Skeletal muscle cell (primary cell): Measurements from ENCODE around the gene CEP131.

ENCODE experiments used
- DNase-seq: peaks from one replicate; pipeline ENCODE4 v3.0.0-alpha.2; 2010; ENCODE audit warnings: low read depth
- H3K4me3 ChIP-seq: 2 replicates; pipeline ENCODE4 v1.5.1; 2011; ENCODE audit warnings: low read depth, mild to moderate bottlenecking, control low read depth, low read length, moderate library complexity

Gene CEP131

DNA sequence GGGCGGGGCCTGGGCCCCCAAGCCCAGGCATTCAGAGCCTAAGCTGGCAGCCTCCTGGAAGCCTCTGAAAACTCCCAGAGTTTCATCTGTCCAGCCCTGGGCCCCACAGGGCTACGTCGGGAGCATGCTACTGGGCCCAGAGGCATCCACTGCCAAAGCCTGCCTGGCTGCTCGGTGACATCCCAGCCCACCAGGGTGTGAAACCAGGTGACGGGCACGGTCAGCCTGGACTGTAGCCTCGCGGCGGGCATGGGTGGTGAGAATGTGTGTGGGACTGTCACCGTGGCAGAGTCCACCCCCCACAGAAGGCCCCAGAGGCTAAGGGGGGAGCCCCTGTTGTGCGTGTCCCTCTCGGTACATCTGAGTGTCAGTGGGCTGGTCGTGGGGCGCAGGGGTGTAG, 31.1 kb downstream of the CEP131 start:
- DNase-seq, result no peak
- no peak overlapping the region for H3K4me3 ChIP-seq

DNA sequence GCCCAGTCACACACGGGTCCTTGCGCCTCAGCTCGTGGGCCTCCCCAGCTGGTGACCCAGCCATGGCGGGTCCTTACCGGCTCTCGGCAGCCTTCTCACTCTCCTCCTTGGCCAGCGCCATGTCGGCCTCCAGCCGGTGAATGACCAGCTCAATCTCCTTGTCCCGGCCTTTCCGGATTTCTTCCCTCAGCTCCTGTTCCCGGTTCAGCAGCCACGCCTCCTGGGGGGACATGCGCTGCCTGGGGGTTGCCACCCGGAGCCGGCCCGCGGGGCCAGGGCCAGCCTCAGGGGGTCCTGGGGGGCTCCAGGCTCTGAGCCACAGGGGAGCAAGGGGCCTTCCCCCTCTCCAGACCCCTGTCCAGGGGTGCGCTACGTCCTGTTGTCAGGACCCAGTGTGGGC, 31.6 kb downstream of the CEP131 start:
- no peak overlapping the region for H3K4me3 ChIP-seq
- no peak for DNase-seq

DNA sequence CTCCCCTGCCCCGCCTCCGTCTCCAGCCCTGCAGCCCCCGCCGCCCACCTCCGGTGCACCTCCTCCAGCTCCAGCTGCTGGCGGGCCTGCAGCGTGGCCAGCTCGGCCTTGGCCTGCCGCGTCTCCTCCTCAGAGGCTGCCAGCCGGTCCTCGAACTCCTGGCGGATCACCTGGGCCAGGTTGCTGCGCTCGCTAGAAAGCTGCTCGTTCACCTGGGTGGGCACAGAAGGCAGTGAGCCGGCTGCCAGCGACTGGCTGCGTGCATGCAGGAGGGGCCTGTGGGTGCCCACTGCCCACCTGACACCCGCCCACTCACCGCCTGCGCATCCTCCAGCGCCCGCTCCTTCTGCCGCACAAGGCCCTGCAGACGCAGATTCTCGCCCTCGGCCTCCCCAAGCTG, 32.2 kb downstream of the CEP131 start:
- no peak for DNase-seq

DNA sequence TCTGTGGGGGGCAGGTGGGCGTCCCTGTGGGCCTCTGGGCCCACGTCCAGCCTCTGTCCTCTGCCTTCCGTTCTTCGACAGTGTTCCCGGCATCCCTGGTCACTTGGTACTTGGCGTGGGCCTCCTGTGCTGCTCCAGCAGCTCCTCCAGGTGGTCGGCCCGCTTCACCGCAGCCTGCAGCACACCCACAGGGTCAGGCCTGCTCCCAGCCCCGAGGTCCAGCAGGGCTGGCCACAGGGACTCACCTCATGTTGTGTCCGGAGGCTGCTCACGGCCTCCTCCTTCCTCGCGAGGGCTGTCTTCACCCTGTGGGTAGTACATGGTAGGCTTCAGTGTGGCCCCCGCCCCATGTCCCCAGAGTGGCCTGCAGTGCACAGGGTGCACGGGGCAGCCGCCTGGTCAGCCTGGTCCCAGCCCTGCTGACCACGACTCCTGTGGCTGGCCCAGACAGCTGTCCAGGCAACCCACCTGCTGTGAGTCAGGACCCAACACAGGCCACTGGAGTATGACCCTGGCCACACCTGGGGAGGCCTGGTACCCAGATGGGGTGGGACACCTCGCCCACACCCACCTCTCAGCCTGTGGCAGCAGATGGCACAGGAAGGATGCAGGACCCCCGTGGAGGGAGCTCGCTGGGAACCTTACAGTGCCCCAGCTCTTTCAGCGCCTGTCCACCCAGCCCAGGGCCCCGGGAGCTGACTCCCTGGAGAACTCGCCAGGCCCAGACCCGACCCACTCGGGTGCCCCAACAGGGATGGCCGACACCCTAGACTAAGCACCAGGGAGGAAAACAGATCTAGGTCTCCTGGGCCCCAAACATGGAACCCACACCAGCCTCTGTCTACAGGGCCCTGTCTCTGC, 32.9 kb downstream of the CEP131 start:
- no peak overlapping the region for H3K4me3 ChIP-seq
- DNase-seq, result no peak

More for the DNA sequence above, 32.2 kb downstream of the CEP131 start:
- no peak overlapping the region for H3K4me3 ChIP-seq

DNA sequence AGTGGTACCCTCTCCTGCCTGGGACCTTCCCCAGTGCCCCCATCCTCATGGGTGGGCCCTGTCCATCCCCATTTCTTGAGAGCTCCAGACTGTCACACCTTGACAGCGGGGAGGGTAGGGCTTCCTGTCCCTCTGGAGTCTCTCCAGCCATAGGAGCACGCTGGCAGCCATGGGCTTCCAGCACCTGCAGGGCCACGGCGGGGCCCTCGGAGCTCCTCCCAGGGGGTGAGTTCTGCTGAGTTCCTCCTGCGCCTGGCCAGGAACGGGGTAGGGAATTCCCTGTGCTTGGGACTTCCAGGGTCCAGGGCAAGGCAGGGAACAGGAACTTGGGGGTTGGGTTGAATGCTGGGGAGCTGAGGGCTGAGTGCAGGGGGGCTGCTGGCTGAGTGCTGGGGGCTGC, 33.7 kb downstream of the CEP131 start:
- H3K4me3 ChIP-seq, result no peak overlapping the region
- no peak for DNase-seq

DNA sequence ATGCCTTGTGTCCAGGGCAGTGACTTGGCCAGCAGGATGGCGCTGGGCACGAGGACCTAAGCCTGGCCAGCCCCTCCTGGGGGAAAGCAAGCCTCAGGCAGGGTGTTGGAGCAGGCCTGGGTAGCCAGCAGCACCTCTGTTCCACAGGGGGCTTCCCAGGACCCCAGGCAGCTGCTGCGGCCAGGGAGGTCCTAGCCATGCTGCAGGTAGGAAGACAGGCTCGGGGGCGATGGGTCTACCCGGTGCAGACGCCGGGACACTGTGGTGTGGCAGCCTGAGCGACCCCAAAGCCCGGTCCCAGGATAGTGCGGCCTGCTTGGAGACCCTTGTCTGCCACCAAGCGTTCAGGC, 34.3 kb downstream of the CEP131 start:
- no peak for DNase-seq
- H3K4me3 ChIP-seq, result no peak overlapping the region

DNA sequence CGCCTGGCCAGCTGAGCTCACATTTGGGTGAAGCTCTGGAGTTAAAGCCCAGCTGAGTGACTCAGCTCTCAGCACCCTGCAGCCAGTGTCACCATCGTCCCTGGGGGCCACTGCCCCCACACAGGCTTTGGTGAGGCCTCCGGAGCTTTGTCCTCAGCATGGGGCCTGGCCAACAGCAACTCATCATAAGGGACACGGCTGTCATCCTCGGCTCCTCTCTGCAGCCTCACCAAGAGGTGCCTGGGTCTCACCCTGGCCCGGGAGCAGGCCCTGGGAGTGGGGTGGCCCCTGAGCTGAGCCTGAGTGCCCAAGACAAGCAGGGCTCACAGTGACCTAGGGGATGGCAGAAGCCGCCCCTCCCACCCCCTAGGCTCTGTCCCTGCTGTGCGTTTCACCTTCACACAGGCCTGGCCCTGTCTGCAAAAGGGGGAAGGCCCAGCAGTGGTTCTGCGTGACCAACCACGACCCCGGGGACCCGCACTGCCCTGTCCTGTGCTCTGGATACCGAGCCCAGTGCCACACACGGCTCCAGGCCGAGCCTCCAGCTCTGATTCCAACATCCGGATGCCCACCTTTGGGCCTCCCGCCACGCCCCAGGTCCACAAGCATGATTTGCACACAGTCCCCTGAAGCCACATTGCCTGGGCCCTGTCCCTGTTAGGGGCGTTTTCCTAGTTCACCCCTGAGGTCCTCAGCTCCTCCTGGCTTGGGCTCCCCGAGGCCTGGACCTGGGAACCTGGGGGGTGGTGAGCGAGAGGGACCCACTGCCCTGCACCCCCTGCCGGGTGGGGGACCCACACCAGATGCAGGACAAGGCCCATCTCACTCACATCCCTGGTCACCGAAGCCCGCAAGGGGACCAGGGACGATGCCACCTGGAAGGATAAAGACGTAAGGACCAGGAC, 34.9 kb downstream of the CEP131 start:
- no peak overlapping the region for H3K4me3 ChIP-seq
- no peak for DNase-seq

DNA sequence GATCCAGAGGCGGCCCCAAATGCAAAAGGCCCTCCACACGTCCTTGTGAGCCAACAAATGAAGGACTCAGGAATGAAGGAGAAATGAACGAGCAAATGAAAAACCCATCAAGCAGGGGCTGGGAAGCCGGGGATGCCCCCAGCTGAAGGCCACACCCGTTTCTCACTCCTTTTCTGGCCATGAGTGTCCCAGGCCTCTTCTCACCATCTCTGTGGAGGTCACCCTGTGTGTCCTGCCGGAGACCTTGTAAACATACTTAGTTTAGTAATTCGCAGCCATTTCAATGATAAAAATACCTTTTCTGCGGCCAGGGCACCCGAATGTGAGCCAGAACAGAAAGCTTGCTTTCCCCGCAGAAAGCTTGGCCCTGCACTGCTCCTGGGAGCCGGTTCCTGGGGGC, 35.6 kb downstream of the CEP131 start:
- DNase-seq, result no peak
- H3K4me3 ChIP-seq, result no peak overlapping the region

DNA sequence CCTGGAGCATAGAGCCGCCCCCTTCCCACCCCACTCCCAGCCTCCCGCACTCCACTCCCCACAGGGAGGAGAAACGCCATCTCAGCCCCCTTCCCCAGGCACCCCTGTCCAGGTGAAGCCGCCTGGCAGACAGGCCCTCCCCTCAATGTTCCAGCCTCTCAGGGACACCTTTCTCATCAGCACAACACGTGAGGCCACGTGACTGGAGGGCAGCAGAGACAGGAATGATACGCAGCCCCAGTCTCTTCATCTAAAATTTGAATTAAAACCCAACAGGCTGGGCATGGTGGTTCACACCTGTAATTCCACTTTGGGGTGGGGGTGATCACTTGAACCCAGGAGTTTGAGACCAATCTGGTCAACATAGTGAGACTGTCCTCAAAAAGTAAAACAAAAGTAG, 36.6 kb downstream of the CEP131 start:
- no peak overlapping the region for H3K4me3 ChIP-seq
- no peak for DNase-seq

DNA sequence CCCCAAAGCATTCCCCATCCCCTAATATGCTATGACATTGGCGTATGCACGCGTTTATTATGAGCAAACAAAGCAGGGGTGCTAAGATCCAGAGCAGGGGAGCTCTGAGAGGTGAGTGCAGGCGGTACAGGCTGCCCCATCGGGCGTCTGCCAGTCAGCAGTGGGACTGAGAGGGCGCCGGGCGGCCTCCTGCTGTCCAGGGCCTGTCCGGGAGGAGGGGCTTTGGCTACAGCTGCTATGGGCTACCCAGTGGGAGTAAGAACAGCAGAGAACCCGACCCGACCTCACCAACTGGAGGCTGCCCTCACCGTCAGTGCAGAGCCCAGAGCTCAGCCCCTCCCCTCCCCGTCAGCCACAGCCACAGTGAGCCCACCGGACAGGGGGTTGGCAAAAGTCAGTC, 38.2 kb downstream of the CEP131 start:
- no peak for DNase-seq
- H3K4me3 ChIP-seq, result no peak overlapping the region

DNA sequence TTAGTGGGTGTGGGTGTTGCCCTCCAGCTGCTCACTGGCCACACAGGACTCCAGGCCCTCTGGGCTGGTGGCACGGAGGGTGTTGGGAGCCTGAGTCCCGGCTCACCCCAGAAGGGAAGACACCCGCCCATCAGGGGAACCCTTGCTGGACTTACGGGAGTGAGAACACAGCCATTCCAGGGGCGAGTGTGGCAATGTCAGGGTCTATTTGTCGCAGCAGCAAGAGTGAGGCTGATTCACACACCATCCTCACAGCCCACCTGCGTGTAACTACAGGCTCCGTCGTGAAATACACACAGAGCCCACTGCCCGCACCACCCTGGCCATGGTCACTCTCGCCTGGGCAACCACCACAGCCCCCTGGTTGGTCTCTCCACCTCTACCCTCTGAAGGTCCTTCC, 39.0 kb downstream of the CEP131 start:
- DNase-seq, result no peak
- no peak overlapping the region for H3K4me3 ChIP-seq

DNA sequence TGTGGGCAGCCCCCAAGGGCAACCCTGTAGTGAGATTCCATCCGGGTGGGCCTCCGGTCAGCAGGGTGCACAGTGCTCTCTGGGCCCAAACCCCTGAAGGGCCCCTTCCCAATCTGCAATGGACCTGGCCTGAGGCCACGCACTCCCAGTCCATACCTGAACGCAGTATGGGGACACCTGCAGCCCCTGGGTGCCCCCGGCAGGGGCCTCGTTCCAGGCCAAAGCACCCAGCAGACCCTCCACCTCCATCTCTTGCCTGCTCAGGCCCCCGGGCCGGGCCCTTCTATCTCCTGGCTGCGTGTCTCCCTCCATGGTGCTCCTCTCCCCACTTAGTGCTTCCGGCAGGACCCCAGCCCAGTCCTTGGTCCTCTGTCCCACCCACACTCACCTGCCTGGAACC, 39.4 kb downstream of the CEP131 start:
- no peak for DNase-seq
- no peak overlapping the region for H3K4me3 ChIP-seq

DNA sequence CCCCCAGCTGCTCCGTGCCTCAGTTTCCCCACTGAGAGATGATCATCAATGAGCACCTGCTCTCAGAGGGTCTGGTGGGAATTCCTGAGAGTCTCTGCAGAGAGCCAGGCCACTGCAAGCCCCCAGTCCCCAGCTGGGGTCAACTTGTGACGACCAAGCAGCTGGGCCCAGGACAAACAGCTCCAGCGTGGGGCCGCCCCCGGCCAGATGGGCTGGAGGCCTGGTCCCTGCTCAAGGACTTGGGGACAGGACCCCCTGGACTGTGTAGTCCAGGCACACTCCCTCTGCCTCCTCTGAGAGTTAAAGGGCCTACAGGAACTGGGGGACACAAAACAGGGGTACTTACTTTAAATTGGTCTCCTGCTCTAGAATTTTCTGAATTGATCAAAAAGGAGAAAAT, 40.2 kb downstream of the CEP131 start:
- DNase-seq, result no peak
- no peak overlapping the region for H3K4me3 ChIP-seq

DNA sequence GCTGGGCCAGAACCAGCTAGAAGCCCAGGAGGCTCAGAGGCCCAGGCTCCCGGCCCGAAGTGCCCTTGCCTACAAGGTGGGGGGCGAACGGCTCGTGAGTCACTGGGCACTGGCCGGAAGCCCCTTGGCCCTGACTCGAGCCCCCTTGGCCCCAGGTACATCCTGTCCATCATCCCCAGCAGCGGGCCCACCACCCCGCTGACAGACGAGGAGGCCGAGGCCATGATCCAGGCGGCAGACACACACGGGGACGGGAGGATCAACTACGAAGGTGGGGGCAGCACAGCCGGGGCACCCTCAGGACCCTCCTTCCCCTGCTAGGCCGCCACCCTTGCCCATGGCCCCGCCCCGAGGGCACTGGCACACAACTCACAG, 41.0 kb downstream of the CEP131 start:
- no peak overlapping the region for H3K4me3 ChIP-seq
- DNase-seq, result no peak

DNA sequence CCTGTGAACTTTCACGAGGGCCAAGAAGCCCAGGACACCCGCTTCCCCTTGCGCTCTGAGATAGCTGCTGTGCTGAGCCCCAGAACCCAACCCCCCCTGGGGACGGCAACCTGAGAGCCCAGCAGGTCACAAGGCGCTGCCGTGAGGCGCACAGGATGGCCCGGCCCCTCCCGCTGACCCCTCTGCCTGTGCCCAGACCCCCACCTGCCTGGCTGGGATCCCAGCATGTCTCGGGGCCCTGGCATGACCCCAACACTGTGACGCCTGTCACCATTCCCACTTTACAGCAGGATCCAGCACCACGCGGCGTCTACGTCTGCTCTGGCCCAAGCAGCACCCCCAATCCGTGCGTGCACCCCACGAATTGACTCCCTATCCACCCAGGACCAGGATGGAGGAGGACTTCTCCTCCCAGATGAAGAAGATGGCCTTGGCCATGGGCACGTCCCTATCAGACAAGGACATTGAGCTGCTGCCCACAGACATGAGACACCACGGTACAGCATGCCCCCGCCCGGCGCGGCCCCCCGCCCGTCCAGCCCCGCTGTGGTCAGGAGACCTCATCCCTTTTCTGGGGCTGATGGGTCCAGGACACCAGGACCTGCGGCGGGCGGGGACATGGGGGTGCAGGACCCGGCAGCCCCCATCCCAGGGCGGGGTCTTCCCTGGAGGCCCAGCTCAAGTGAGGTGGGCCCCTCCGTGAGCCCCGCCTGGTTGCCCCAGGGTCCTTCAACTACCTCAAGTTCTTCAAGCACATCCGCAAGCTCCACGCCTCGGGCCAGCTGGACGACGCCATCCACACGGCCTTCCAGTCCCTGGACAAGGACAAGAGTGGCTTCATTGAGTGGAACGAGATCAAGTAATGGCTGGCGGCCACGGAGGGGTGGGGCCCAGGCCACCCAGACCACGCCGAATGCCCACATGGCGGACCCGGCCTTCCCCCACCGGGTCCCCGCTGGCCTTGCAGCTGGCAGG, 41.6 kb downstream of the CEP131 start:
- no peak overlapping the region for H3K4me3 ChIP-seq

DNA sequence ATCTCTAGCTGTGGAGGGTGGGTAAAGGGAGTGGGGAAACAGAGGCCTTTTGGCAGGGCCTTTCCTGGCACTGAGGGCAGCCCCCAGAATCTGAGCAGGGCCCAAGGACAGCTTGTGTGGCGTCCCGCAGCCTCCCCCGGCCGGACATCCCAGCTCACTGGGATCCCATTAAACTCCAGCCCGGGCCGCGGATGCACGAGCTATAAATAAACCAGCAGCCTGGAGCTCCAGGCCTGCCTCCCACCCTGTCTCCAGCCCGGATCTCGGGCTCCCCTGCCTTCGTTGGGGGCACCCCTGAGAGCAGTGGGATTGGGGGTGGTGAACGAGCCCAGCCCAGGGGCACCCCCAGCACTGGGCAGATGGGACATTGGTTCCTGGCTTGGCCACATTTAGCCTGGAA, 42.9 kb downstream of the CEP131 start:
- no peak overlapping the region for H3K4me3 ChIP-seq
- DNase-seq, result no peak

More for the DNA sequence above, 41.6 kb downstream of the CEP131 start:
- DNase-seq, result no peak

DNA sequence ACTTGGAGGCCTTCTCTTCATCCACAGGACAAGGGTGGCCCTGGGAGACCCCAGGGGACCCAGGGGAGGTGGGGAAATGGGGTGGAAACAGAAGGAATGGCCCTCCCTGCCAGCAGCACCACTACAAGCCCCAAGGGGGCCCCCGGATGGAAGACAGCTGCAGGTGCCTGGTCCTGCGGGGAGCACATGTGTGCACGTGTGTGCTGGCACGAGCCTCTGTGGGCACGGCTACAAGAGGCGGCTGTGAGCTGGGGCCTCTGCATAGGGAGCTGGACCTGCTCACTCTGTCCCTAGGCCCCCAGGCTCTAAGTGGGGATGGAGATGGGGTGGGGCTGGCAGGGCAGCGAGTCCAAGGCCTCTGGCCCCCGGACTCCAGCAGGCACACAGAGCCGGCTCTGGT, 43.5 kb downstream of the CEP131 start:
- no peak overlapping the region for H3K4me3 ChIP-seq
- no peak for DNase-seq

DNA sequence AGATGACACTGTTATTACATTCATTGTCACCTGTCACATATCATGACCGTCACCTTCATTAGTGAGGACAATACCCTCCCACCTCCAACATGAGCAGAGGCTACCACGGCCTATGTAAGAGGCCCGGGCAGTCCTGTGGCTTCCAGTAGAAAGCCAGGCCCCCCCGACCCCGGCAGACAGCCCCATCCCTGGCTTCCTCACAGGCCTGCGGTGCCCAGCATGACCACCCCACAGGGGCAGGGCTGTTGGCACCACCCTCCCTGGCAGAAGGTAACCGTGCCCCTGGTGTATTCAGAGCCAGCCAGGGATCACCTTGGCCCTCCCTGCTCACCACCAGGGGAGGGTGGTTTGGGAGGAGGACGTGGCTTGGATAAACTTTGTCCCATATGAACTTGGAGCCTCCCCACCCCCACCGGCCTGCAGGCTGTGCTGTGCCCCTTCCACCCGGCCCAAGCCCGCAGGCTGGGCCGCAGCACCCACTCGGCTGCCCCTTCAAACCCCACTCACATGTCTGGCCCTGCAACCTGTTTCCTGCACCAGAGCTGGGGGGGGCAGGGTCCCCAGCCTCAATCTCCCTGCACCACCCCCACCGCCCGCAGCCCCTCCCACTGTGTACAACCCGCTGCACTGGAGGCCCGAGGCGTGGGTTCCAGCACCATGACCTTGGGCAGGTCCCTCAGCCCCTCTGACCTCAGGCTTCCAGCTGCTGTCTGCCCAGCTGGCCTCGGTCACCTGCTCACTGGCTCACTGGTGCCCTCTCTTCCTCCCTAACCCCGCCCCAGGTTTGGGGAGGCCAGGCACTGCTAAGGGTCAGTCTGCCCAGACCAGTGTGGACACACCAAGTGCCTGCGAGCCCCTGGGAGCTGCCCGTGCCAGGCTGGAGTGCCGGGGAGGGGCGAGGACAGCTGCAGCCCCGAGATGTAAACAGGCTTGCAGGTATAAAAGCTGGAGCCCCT, 44.4 kb downstream of the CEP131 start:
- H3K4me3 ChIP-seq, result no peak overlapping the region
- no peak for DNase-seq

DNA sequence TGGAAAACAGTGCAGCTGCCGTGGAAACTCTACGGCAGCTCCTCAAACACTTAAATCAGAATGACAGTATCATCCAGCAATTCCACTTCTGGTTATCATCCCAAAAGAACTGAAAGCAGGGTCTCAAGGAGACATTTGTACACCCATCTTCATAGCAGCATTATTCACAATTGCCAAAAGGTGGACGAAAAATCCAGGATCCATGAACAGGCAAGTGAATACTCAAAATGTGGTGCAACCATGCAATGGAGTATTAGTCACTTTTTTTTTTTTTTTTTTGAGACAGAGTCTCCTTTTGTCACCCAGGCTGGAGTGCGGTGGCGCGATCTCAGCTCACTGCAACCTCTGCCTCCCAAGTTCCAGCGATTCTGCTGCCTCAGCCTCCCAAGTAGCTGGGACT, 46.1 kb downstream of the CEP131 start:
- no peak for DNase-seq

More for the DNA sequence above, 46.1 kb downstream of the CEP131 start:
- H3K4me3 ChIP-seq, result no peak overlapping the region
